SIG-M5 treated with dmso at 0.1 percent for 504 hours (cell line): ENCODE data around the gene MTAP.

Source experiments
- DNase-seq: peaks from one replicate; lab custom pipeline; 2025; ENCODE audit not compliant: unreplicated experiment; lab: John Stamatoyannopoulos, UW

The MTAP gene

DNA sequence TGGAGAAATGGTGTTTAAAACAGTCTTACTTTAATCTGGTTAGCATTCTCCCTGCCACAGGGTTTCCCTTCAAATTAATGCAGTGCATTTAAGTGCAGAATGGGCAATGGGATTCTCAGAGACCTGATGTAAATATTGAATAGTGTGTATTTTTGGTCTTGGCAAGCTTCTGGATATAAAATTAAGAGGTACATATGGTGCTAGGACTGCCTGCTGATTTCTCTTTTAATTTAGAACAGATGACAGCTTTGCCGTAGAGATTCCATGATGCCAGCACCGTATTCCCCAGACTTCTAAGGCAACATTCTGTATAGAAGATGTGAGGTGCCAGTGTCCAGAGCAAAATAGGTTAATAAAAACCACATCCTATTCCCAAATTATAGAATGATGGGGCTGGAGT lies 1.9 kb downstream of the MTAP start:
- no peak for DNase-seq

DNA sequence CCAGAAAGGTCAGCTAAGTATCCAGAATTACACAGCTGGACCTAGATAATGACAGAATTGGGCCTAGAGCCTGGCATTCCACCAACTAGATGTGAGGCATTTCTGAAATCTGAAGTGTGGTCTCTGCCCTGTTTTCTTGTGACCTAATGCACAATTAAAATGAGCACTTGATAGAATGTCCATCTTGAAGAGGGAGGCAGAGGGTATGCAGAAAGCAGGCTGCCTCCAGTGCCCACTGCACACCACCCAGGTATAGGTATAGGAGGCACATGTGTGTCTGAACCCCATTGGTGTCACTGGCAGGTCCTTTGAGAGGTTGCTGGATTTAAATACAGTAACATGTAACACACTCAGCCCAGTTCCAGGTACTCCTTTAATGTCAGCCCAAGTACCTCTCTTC lies 2.4 kb downstream of the MTAP start:
- DNase-seq = no peak

- no peak for DNase-seq
Measured at GRCh38 chr9:21806644-21807043, 4.2 kb downstream of the MTAP start.

GRCh38 chr9:21810388-21810787 lies 8.0 kb downstream of the MTAP start:
- no peak for DNase-seq

DNA sequence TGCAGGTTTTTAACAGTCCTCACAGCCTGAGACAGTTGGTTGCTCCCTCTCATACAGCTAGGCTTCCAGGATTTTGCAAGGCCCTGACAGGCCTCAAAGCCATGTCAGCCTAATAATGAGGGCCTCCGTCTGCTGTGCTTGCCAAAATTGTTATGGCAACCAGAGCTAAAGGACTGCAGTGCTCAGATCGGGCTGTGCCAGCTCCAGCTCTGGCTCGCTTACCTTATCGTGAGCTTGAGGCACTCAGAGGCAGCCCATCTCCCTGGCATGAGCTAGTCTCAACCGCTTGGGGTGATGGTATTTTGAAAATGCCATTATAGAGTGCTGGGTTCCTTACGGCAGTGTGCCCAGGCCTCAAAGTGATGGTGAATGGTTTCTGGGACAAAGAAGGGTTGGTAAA lies 8.4 kb downstream of the MTAP start:
- DNase-seq = no peak

- DNase-seq = no peak
Measured at GRCh38 chr9:21811914-21812313, 9.5 kb downstream of the MTAP start.

DNA sequence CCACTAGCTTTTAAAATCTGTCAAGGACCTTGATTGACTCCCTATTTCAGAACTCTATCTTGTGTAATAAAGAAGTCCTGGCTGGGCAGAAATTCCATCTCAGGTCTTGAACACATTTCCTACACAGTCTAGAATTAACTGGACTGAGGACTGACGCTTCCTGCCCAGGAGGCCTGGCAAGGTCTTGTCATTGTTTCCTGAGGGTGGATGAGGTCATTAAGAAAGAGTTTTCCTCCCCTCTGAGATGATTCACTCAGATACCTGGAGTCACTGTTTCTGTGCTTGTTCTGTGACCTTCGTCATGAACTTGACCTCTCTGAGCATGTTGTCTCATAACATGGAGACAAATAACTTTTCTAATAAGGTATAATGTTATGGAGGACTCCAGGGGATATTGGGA lies 10.0 kb downstream of the MTAP start:
- no peak for DNase-seq

- DNase-seq = peak; percentile 44
Measured at GRCh38 chr9:21812946-21813568, 10.6 kb downstream of the MTAP start.

- DNase-seq = peak; percentile 76
Measured at GRCh38 chr9:21813575-21814473, 11.4 kb downstream of the MTAP start.

- no peak for DNase-seq
Measured at GRCh38 chr9:21815643-21816042, 13.2 kb downstream of the MTAP start.

- DNase-seq = peak; percentile 93
Measured at GRCh38 chr9:21817176-21817575, 14.7 kb downstream of the MTAP start.

DNA sequence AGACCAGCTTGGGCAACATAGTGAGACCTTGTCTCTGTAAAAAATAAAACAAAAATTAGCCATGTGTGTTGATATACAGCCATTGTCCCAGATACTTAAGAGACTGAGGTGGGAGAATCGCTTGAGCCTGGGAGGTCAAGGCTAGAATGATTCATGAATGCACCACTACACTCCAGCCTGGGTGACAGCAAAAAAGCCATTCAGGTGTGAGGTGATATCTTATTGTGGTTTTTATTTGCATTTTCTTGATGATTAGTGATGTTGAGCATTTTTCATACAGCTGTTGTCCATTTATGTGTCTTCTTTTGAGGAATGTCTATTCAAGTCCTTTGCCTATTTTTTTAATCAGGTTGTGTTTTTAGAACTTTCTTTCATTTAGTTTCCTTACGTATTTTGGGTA lies 23.2 kb downstream of the MTAP start:
- DNase-seq = no peak

GRCh38 chr9:21828853-21829410 lies 26.5 kb downstream of the MTAP start:
- DNase-seq = no peak

DNA sequence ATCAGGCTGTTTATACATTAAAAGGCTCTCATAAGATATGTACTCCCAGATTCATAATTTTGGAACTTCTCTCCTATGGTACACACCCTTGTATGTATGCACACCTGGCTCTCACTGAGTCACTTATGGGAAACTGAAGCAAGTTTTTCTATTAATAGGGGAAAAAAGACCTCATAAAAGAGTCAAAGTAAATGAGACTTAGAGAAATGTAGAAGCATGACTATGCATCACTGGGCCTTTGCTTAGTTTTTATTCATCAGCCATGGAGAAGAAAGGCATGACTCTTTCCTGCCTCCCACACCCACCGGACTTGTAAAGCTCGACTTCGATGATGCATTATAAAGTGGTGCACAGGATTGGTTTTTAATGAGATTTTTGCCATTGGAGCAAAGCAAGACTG lies 28.2 kb downstream of the MTAP start:
- DNase-seq = no peak

DNA sequence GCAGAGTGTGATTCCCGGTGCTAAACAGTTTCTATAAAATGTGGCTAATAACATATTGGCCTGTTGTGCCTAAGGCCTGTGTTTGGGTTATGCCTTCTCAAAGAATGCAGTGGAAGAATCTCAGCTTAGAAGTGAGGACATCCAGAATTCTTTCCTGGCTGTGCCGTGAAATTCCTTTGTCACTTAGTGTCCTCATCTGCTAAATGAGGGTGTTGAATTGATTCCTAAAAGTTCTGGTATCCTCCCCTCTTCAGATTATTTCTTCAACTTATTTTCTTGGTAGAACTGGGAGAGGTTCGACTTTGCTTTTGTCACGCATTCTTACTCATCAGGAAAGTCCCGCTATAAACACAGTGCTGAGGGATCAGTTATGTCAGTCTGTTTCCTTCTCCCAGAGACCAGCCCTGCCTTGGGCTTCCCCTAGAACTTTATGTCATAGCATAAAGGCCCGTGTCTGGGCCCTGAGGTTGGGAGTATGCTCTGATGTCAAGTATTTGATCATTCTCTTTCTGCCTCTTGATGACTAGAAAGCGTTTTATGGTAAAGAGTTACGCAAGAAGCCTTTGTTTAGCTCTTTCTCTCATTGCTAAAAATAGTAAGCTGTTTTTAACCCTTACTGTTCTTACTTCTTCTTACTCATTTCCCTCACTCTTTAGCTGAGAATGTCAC lies 29.5 kb downstream of the MTAP start:
- DNase-seq = peak; percentile 87

- DNase-seq = peak; percentile 90
Measured at GRCh38 chr9:21833090-21833801, 30.8 kb downstream of the MTAP start.

DNA sequence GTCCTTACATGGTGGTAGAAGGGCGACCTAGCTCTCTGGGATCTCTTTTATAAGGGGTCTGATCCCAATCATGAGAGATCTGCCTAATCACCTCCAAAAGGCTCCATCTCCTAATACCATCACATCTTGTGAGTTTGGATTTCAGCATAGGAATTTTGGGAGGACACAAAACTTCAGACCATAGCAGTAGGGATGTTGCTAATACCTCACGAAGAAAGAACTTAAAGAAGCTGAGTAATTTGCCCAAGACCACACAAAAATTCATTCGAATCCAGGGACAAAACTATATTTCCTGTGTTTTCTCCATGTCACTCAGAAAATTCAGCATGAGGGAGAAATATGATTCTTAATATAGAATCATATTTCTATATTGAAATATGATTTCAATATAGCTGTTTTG lies 32.7 kb downstream of the MTAP start:
- DNase-seq = no peak

- peak; percentile 37 for DNase-seq
Measured at GRCh38 chr9:21836437-21837161, 34.2 kb downstream of the MTAP start.

DNA sequence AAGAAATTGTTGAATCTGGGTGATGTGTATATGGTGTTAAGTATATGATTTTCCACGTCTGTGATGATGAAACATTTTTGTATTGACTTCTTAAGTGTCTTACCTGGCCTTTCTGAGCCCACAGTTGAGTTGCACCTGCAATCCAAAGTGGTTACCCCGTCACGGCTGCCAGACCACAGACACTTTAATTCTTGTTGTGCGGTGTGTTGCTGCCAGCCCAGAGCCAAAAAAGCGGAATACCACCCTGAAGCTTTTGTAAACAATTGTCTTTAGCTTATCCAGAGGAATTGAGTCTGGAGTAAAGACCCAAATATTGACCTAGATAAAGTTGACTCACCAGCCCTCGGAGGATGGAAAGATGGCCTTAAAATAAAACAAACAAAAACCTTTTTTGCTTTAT lies 35.1 kb downstream of the MTAP start:
- DNase-seq = no peak

DNA sequence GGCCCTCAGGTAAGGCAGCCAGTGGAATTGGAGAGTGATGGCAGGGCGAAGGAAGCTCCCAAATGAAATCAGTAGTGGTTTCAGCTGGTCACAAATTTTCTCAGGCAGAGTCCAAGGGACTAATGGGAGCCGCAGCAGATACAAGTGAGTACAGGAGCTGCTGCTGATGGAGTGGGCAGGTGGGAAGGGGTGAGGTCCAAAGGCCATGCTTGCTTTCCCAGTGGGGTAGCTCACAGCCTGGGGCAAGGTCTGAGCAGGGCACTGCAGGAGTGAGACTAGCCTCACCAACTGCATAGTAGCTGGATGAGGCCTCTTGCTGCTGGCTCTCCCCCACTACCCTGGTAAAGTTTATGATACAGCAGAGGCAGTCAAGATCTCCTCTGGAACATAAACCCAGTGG lies 38.2 kb downstream of the MTAP start:
- DNase-seq = no peak
